K562 (cell line): Measurements from ENCODE around the gene AGGF1. TPM values are rescaled to one million over a fixed set of nuclear protein-coding genes. Genes with fewer than 3 reads are reported as not detected.

Experiments used
- ATAC-seq: fragments of 200-7000 bp; cut with Tn5 transposase; 3 replicates; pipeline ENCODE4 v1.9.1; 2020; ENCODE audit warnings: moderate library complexity
- BruUV-seq: library from RNA; stranded (reverse); fragments of 400-500 nt; replicated peaks from 2 replicates; lab custom pipeline; 2021; lab: Mats Ljungman, UMichigan
- CTCF ChIA-PET: fragments of 300-600 bp; formaldehyde crosslinking; extraction: SDS; loops from one replicate; lab custom pipeline; 2021; ENCODE audit warnings: low intra/inter-chr PET ratio; lab: Yijun Ruan, JAX
- POLR2A ChIA-PET: fragments of 300-600, 350-650 bp; sonication (Branson Sonifier 250); formaldehyde crosslinking; extraction: SDS; loops from one replicate; lab custom pipeline; 2021; ENCODE audit warnings: antibody characterized with exemption, inconsistent platforms; lab: Yijun Ruan, JAX
- DNase-seq, 4 experiments: peaks; one replicate each; pipeline versions ENCODE4 v3.0.0 to v3.0.0-alpha.2; 2011 to 2018; ENCODE audit warnings: low spot score in 3 of 4, mixed read lengths in 3 of 4; ENCODE audit errors: extremely low read depth in 1 of 4
- FAIRE-seq: peaks from 2 replicates; lab custom pipeline; 2011; peaks lifted over from hg19 to GRCh38; lab: Jason Lieb, UNC
- H2AFZ ChIP-seq: 2 replicates; pipeline ENCODE4 v1.6.0; 2011; ENCODE audit warnings: low read depth, low read length, control low read depth, inconsistent platforms
- H3K27ac ChIP-seq: fragments of 200-600 bp; 3 replicates; pipeline ENCODE4 v1.8.0; 2011; ENCODE audit warnings: low read depth, mild to moderate bottlenecking, control low read depth, inconsistent platforms, low read length, moderate library complexity, mixed read lengths; ENCODE audit errors: extremely low read depth
- H3K27me3 ChIP-seq, 2 experiments: fragments of 300-600 bp in 1 of 2; 2 replicates in 1 of 2; 3 replicates in 1 of 2; pipeline versions ENCODE4 v1.6.0 to v1.8.0; 2011; ENCODE audit warnings: inconsistent platforms in 2 of 2, low read length in 2 of 2, mild to moderate bottlenecking in 1 of 2, mixed read lengths in 1 of 2, moderate library complexity in 1 of 2; ENCODE audit not compliant: control insufficient read depth in 2 of 2, insufficient read depth in 2 of 2
- H3K36me3 ChIP-seq: fragments of 300-600 bp; 3 replicates; pipeline ENCODE4 v1.8.0; 2011; ENCODE audit warnings: mild to moderate bottlenecking, low read length, inconsistent platforms; ENCODE audit not compliant: control insufficient read depth, insufficient read depth
- H3K4me1 ChIP-seq, 2 experiments: fragments of 200-600 bp in 1 of 2; replicated peaks in 1 of 2; 2 replicates in 1 of 2; 3 replicates in 1 of 2; pipeline versions ENCODE4 v1.5.1 to v1.8.0; 2011; ENCODE audit warnings: inconsistent platforms in 2 of 2, low read length in 2 of 2, mild to moderate bottlenecking in 1 of 2, mixed read lengths in 1 of 2, moderate library complexity in 1 of 2; ENCODE audit not compliant: control insufficient read depth in 2 of 2, insufficient read depth in 2 of 2
- H3K4me2 ChIP-seq: 2 replicates; pipeline ENCODE4 v1.6.1; 2011; ENCODE audit warnings: low read length, control low read depth, inconsistent platforms, mixed read lengths; ENCODE audit not compliant: insufficient read depth
- H3K4me3 ChIP-seq: fragments of 200-600 bp; sonication (generic), shearing (Covaris generic); 2 replicates; pipeline ENCODE4 v1.5.1; 2016; ENCODE audit warnings: control low read depth, inconsistent platforms
- H3K79me2 ChIP-seq: fragments of 200-600 bp; 3 replicates; pipeline ENCODE4 v1.8.0; 2011; ENCODE audit warnings: low read length, inconsistent platforms; ENCODE audit not compliant: control insufficient read depth, insufficient read depth
- H3K9ac ChIP-seq, 2 experiments: 2 replicates each; pipeline versions ENCODE4 v1.6.0 to v1.6.1; 2011; ENCODE audit warnings: low read depth in 2 of 2, low read length in 2 of 2, control low read depth in 1 of 2, inconsistent platforms in 1 of 2, mild to moderate bottlenecking in 1 of 2, mixed read lengths in 1 of 2; ENCODE audit not compliant: insufficient read depth in 1 of 2
- H3K9me1 ChIP-seq: one replicate; pipeline ENCODE4 v1.6.0; 2011; ENCODE audit warnings: inconsistent platforms, mild to moderate bottlenecking, low read length, moderate library complexity; ENCODE audit not compliant: control insufficient read depth, insufficient read depth
- H3K9me3 ChIP-seq: replicated peaks from 2 replicates; pipeline ENCODE4 v1.5.1; 2011; ENCODE audit warnings: low read depth, low read length, inconsistent platforms; ENCODE audit not compliant: control insufficient read depth, insufficient read depth
- H4K20me1 ChIP-seq: replicated peaks from 2 replicates; pipeline ENCODE4 v1.6.1; 2011; ENCODE audit warnings: low read length, inconsistent platforms, mixed read lengths; ENCODE audit not compliant: control insufficient read depth, insufficient read depth
- CUX1 ChIP-seq: fragments of 200-800 bp; sonication (Bioruptor generic); IDR thresholded peaks from 2 replicates; pipeline ENCODE4 v1.6.1; 2016; ENCODE audit warnings: missing genetic modification characterization, missing compliant biosample characterization
- HEY1 ChIP-seq: fragments of 250-450 bp; sonication (Bioruptor Pico); IDR thresholded peaks from 2 replicates; pipeline ENCODE4 v1.5.0; 2020; ENCODE audit warnings: mild to moderate bottlenecking, moderate library complexity, borderline replicate concordance
- NCOA2 ChIP-seq, 2 experiments: fragments of 450-650 bp; IDR thresholded peaks; 2 replicates each; pipeline ENCODE4 v1.6.1; 2018; ENCODE audit warnings: mild to moderate bottlenecking in 2 of 2, moderate library complexity in 1 of 2; ENCODE audit not compliant: partially characterized antibody in 2 of 2
- RUNX1 ChIP-seq: sonication (generic); IDR thresholded peaks from 2 replicates; pipeline ENCODE4 v1.6.1; 2016; ENCODE audit warnings: antibody characterized with exemption, low read depth
- ZBTB2 ChIP-seq: fragments of 450-650 bp; IDR thresholded peaks from 2 replicates; pipeline ENCODE4 v1.6.1; 2016; ENCODE audit warnings: antibody characterized with exemption
- ZNF57 ChIP-seq: fragments of 450-650 bp; formaldehyde crosslinking; IDR thresholded peaks from 2 replicates; pipeline ENCODE4 v1.4.0; 2020; ENCODE audit warnings: mild to moderate bottlenecking, moderate library complexity
- WGBS: fragments of 100-300 bp; shearing (Covaris generic); methylation state at CpG from one replicate; pipeline ENCODE4 v1.1.6; 2016; ENCODE audit warnings: low coverage, mixed read lengths; ENCODE audit not compliant: insufficient coverage; ENCODE audit errors: missing lambda C conversion rate; 5-methylcytosine and 5-hydroxymethylcytosine counted together
- in situ Hi-C: fragments of 300-500 bp; cut with MboI; formaldehyde crosslinking; loops from 4 replicates; pipeline ENCODE4 v1.15.0; 2018; ENCODE audit warnings: inconsistent platforms, mixed read lengths
- intact Hi-C: fragments of 100-400 bp; cut with micrococcal nuclease; formaldehyde crosslinking; loops from 2 replicates; pipeline ENCODE4 v1.14.2; 2022
- polyA plus RNA-seq, 8 experiments: library from polyadenylated mRNA; depleted of rRNA in 4 of 8; stranded (reverse) in 5 of 8; unstranded in 3 of 8; fragments of >200 nt; fragmentation: Nextera tagmentation in 2 of 8; fragmentation: Illumina TruSeq in 1 of 8; extraction: Ambion mirVana in 2 of 8; extraction: Trizol in 1 of 8; gene quantifications; 2 replicates each; pipeline versions ENCODE4 v1.2.1 to v1.2.3, GENCODE V29; 2011 to 2014; ENCODE audit warnings: inconsistent platforms in 1 of 8, missing spikeins in 1 of 8
- total RNA-seq, 7 experiments: library from RNA; depleted of rRNA in 6 of 7; stranded (reverse); fragments of >200 nt in 6 of 7; fragmentation: Illumina TruSeq in 2 of 7; extraction: Trizol in 2 of 7; gene quantifications; 2 replicates each; pipeline versions ENCODE4 v1.2.1 to v1.2.3, GENCODE V29; 2011 to 2021; ENCODE audit warnings: low replicate concordance in 1 of 7

Gene AGGF1
- total and polyA plus RNA-seq, 9 of the 15 experiments (the other 6 are each of a cell fraction or from before 2014, with no cell fraction given): 5.2 to 20.4 (median 13.4) TPM

DNA sequence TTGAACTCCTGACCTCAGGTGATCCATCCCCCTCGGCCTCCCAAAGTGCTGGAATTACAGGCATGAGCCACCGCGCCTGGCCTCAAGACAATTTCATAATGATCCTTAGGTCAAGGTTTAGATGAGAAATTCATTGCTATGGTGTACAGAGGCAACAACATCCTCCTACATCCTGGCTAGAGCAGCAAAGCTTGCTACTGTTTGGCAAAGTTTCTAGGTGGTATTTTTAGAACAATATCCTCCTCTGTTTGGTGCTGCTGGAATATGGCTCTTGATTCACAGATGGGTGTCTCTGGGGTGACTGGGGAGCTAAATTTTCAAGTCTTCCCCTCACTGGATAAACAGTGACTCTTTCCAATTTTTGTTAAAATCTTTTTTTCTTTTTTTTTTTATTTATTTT, 46.7 kb upstream of the AGGF1 start:
- in situ Hi-C loops (no loop called here), intact Hi-C loops (no loop called here)
- BruUV-seq: no TSS peak
- FAIRE-seq: no peak
- Histone ChIP-seq H3K79me2 (no peaks in the 10 kb centered on the region), H3K27ac (no peak overlapping the region), H2AFZ (no peak overlapping the region), H3K27me3 (no peaks in the 10 kb centered on the region), H3K4me1 (peaks cover 0 to 7% of the 10 kb centered on the region in 2 experiments; a peak in 2 of 5 replicates), H3K4me2 (no peak overlapping the region), H3K9ac (no peak overlapping the region), H3K4me3 (no peak overlapping the region), H3K36me3 (no peaks in the 10 kb centered on the region), H3K9me1 (no peaks in the 10 kb centered on the region), H3K9me3 (no peaks in the 10 kb centered on the region), H4K20me1 (no peaks in the 10 kb centered on the region)
- 36% methylated on average over 3 of the region's 3 CpGs for WGBS
- POLR2A ChIA-PET: no interaction called here
- CTCF ChIA-PET: no interaction called here
- ATAC-seq: no peak
- no peak for DNase-seq
- TF ChIP-seq HEY1 (no peak), RUNX1 (no peak), NCOA2 (IDR thresholded peaks at IDR 0.05; ENCODE audit: partially characterized antibody in 2 of 2) (no peak), ZNF57 (CRISPR knock-in tag) (no peak), CUX1 (no peak), ZBTB2 (no peak)
